Fibroblast of lung (primary cell): ENCODE measurements around the gene MB. TPM values are rescaled to one million over a fixed set of nuclear protein-coding genes. Genes with fewer than 3 reads are reported as not detected.

Experiments used
- DNase-seq, 2 donors: peaks; one replicate each; pipeline versions ENCODE4 v3.0.0 to v3.0.0-alpha.2; 2010; ENCODE audit warnings: low read depth in 2 of 2
- H2AFZ ChIP-seq: 2 replicates; pipeline ENCODE4 v1.5.1; 2012; ENCODE audit warnings: low read length, control low read depth, inconsistent platforms
- H3K27ac ChIP-seq: 2 replicates; pipeline ENCODE4 v1.5.1; 2011; ENCODE audit warnings: low read length, control low read depth; ENCODE audit not compliant: insufficient read depth
- H3K27me3 ChIP-seq: 2 replicates; pipeline ENCODE4 v1.5.1; 2011; ENCODE audit warnings: mild to moderate bottlenecking, low read length; ENCODE audit not compliant: control insufficient read depth, insufficient read depth
- H3K36me3 ChIP-seq: 2 replicates; pipeline ENCODE4 v1.5.1; 2011; ENCODE audit warnings: low read length; ENCODE audit not compliant: control insufficient read depth, insufficient read depth
- H3K4me1 ChIP-seq: 2 replicates; pipeline ENCODE4 v1.5.1; 2011; ENCODE audit warnings: low read length; ENCODE audit not compliant: control insufficient read depth, insufficient read depth; ENCODE audit errors: extremely low read depth
- H3K4me2 ChIP-seq: 2 replicates; pipeline ENCODE4 v1.5.1; 2011; ENCODE audit warnings: low read length, control low read depth; ENCODE audit not compliant: insufficient read depth; ENCODE audit errors: extremely low read depth
- H3K4me3 ChIP-seq, 4 experiments: fragments of 200-600 bp in 1 of 4; sonication (generic) in 1 of 4; replicated peaks in 1 of 4; 2 replicates each; pipeline ENCODE4 v1.5.1; 2011 to 2016; ENCODE audit warnings: low read length in 4 of 4, low read depth in 3 of 4, mild to moderate bottlenecking in 3 of 4, control low read depth in 2 of 4, inconsistent platforms in 1 of 4, mixed read lengths in 1 of 4; ENCODE audit not compliant: insufficient read depth in 1 of 4; ENCODE audit errors: control extremely low read depth in 1 of 4
- H3K79me2 ChIP-seq: 2 replicates; pipeline ENCODE4 v1.5.1; 2012; ENCODE audit warnings: mild to moderate bottlenecking, low read length, inconsistent platforms; ENCODE audit not compliant: control insufficient read depth, insufficient read depth
- H3K9ac ChIP-seq: 2 replicates; pipeline ENCODE4 v1.5.1; 2011; ENCODE audit warnings: mild to moderate bottlenecking, low read length, control low read depth; ENCODE audit not compliant: insufficient read depth
- H3K9me3 ChIP-seq: 2 replicates; pipeline ENCODE4 v1.5.1; 2012; ENCODE audit warnings: low read depth, low read length; ENCODE audit not compliant: control insufficient read depth, insufficient read depth
- H4K20me1 ChIP-seq: 2 replicates; pipeline ENCODE4 v1.5.1; 2011; ENCODE audit warnings: low read length; ENCODE audit not compliant: control insufficient read depth, insufficient read depth; ENCODE audit errors: extremely low read depth
- EZH2 ChIP-seq: IDR thresholded peaks from 2 replicates; pipeline ENCODE4 v1.5.1; 2012; ENCODE audit warnings: low read length, control low read depth, mild to moderate bottlenecking; ENCODE audit errors: missing control alignments
- polyA plus RNA-seq, 2 donors: library from polyadenylated mRNA; depleted of rRNA in 1 of 2; stranded (reverse) in 1 of 2; unstranded in 1 of 2; fragments of >200 nt; gene quantifications; 2 replicates each; pipeline ENCODE4 v1.2.1, GENCODE V29; 2011 to 2012; ENCODE audit warnings: missing spikeins in 1 of 2
- total RNA-seq: library from RNA; depleted of rRNA; stranded (reverse); fragments of >200 nt; gene quantifications from 2 replicates; pipeline ENCODE4 v1.2.1, GENCODE V29; 2014
- TF ChIP-seq, protein P1 (sequence below), 2 donors: IDR thresholded peaks in 1 of 2; conservative IDR thresholded peaks in 1 of 2; 1 replicate in 1 of 2; 2 replicates in 1 of 2; pipeline ENCODE4 v1.5.1; 2011 to 2012; ENCODE audit warnings: low read length in 2 of 2, control low read depth in 1 of 2, inconsistent platforms in 1 of 2, low read depth in 1 of 2, mild to moderate bottlenecking in 1 of 2

MB gene
- total and polyA plus RNA-seq, 2 donors (not counting 1 experiment from before 2014, with no cell fraction given): not detected

DNA sequence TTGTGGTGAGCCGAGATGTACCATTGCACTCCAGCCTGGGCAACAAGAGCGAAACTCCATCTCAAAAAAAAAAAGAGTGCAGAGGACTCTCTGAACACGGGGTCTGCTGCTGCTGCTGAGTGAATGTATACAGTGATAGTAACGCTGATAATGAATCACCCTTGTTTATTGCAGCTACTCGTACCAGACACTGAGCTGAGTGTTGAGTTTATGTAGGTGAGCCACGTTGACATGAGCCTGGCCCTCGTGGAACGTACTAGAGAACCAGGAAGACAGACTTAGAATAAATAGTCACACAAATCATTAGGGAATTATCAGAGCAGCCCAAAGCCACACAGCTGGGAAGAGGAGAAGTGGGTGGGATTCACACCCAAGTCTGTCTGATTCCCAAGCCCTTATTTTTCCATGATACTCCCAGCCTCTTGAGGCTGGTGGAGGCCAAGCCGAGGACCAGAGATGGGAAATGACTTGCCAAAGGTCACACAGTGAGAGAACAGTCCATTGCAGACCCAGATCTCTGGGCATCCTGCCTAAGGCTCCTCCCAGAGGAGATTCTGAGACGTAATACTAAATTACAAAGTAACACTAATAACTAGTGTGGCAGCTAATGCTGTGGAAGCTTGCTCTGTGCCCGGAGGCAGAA is 34.8 kb downstream of the MB start:
- Histone ChIP-seq H3K36me3 (no peaks in the 10 kb centered on the region), H4K20me1 (no peaks in the 10 kb centered on the region), H3K27ac (no peak overlapping the region), H3K4me1 (no peaks in the 10 kb centered on the region), H3K9me3 (no peaks in the 10 kb centered on the region), H3K27me3 (peaks cover 2% of the 10 kb centered on the region), H3K9ac (no peak overlapping the region), H3K4me2 (no peak overlapping the region), H2AFZ (no peak overlapping the region), H3K79me2 (no peaks in the 10 kb centered on the region), H3K4me3 (no peak overlapping the region)
- TF ChIP-seq, protein P1, sequence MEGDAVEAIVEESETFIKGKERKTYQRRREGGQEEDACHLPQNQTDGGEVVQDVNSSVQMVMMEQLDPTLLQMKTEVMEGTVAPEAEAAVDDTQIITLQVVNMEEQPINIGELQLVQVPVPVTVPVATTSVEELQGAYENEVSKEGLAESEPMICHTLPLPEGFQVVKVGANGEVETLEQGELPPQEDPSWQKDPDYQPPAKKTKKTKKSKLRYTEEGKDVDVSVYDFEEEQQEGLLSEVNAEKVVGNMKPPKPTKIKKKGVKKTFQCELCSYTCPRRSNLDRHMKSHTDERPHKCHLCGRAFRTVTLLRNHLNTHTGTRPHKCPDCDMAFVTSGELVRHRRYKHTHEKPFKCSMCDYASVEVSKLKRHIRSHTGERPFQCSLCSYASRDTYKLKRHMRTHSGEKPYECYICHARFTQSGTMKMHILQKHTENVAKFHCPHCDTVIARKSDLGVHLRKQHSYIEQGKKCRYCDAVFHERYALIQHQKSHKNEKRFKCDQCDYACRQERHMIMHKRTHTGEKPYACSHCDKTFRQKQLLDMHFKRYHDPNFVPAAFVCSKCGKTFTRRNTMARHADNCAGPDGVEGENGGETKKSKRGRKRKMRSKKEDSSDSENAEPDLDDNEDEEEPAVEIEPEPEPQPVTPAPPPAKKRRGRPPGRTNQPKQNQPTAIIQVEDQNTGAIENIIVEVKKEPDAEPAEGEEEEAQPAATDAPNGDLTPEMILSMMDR (conservative IDR thresholded peaks at IDR 0.05 in 1 of 2, IDR thresholded peaks at IDR 0.05 in 1 of 2; ENCODE audit: low read depth in 1 of 2, low read length in 2 of 2): no peak
- no peak for TF ChIP-seq EZH2
- DNase-seq: no peak

DNA sequence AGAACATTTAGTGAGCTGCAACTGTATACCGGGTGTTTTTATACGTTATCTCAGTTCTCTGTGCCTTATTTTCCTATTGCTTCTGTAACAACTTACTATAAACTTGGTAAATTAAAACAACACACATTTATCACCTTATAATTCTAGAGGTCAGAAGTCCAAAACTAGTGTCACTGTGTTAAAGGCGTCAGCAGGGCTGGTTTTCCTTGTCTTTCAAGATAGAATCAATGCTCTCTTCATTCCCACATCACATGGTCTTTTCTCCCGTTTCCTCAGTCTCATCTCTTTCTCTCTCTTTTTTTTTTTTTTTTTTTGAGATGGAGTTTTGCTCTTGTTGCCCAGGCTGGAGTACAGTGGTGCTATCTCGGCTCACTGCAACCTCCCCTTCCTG is 36.1 kb downstream of the MB start:
- no peaks in the 10 kb centered on the region for H3K79me2 ChIP-seq

DNA sequence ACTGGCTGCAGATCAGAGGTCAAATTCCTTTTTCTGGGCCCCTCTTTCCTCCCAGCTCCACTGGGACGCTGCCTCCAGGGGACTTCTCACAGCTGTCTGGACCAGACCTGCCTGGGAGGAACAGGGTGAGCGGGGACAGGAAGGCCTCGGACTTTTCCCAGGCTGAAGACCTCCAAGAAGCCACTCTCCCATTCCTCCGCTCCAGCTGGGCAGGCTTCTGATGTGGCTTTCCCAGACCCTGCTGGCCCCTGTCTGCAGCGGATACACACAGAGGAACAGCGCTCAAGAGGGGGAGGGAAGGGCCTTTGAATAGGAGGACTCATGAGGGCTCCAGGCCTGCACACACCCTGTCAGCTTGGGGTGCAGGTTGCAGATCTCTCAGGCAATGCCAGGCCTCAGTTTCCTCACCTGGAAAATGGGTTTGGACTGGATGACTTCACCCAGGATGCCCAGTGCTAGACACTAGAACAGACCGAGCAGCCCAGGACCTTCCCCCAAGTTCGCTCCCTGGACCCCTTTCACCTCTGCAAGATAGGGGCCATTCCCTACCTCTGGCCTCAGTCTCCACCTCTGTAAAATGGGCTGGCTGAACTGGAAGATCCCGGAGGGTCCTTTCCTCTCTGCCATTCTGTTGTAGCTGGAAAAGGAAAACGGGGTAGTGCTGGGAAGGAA is 36.6 kb downstream of the MB start:
- H3K4me2 ChIP-seq: no peak overlapping the region
- no peak for DNase-seq
- H4K20me1 ChIP-seq: no peaks in the 10 kb centered on the region

More for the DNA sequence above, 36.1 kb downstream of the MB start:
- Histone ChIP-seq H2AFZ (no peak overlapping the region), H3K27me3 (peaks cover 2% of the 10 kb centered on the region), H3K9ac (no peak overlapping the region), H3K4me3 (no peak overlapping the region), H4K20me1 (no peaks in the 10 kb centered on the region), H3K36me3 (no peaks in the 10 kb centered on the region), H3K27ac (no peak overlapping the region), H3K4me1 (no peaks in the 10 kb centered on the region), H3K4me2 (no peak overlapping the region), H3K9me3 (no peaks in the 10 kb centered on the region)
- no peak for DNase-seq
- TF ChIP-seq, protein P1 (conservative IDR thresholded peaks at IDR 0.05 in 1 of 2, IDR thresholded peaks at IDR 0.05 in 1 of 2; ENCODE audit: low read depth in 1 of 2, low read length in 2 of 2): no peak
- no peak for TF ChIP-seq EZH2

More for the DNA sequence above, 36.6 kb downstream of the MB start:
- H3K27me3 ChIP-seq: peaks cover 2% of the 10 kb centered on the region
- no peak overlapping the region for H2AFZ ChIP-seq
- H3K4me3 ChIP-seq: no peak overlapping the region
- no peaks in the 10 kb centered on the region for H3K9me3 ChIP-seq
- no peak overlapping the region for H3K27ac ChIP-seq
- no peaks in the 10 kb centered on the region for H3K4me1 ChIP-seq
- no peak overlapping the region for H3K9ac ChIP-seq
- H3K36me3 ChIP-seq: no peaks in the 10 kb centered on the region
- H3K79me2 ChIP-seq: no peaks in the 10 kb centered on the region
- TF ChIP-seq EZH2: no peak
- TF ChIP-seq, protein P1 (conservative IDR thresholded peaks at IDR 0.05 in 1 of 2, IDR thresholded peaks at IDR 0.05 in 1 of 2; ENCODE audit: low read depth in 1 of 2, low read length in 2 of 2): no peak
